ENCODE measurements around the gene PITPNC1. TPM values are rescaled to one million over a fixed set of nuclear protein-coding genes. Genes with fewer than 3 reads are reported as not detected.

Gene PITPNC1
- total RNA-seq, 1 experiment from 2014 or later, result 37.5 TPM

GRCh38 chr17:67557921-67558320, 180.8 kb downstream of the PITPNC1 start:
- Histone ChIP-seq H4K20me1 (ENCODE audit: control insufficient read depth, insufficient read depth, insufficient read length) (no peaks in the 10 kb centered on the region), H3K23me2 (ENCODE audit: insufficient read length, low read depth, low read length, poor library complexity, severe bottlenecking) (no peaks in the 10 kb centered on the region), H3K18ac (ENCODE audit: insufficient read length, low read depth, low read length) (no peak overlapping the region), H4K5ac (ENCODE audit: insufficient read length, low read depth, low read length) (no peak overlapping the region), H4K8ac (replicated peaks; ENCODE audit: insufficient read length, low read depth, low read length) (no peak overlapping the region), H2BK12ac (ENCODE audit: insufficient read length, low read depth, low read length) (no peak overlapping the region), H3K27me3 (ENCODE audit: insufficient read depth, low read length) (no peaks in the 10 kb centered on the region), H3K4ac (ENCODE audit: low read depth, low read length) (no peak overlapping the region), H3K9ac (ENCODE audit: extremely low read depth, insufficient read length, low read length) (no peak overlapping the region), H2BK120ac (ENCODE audit: low read depth, low read length, poor library complexity, severe bottlenecking) (no peak overlapping the region), H4K91ac (ENCODE audit: insufficient read length, low read depth, low read length) (no peak overlapping the region), H3K79me1 (ENCODE audit: insufficient read depth, low read depth, low read length, poor library complexity, severe bottlenecking) (no peaks in the 10 kb centered on the region), H3K79me2 (ENCODE audit: insufficient read depth, low read length) (no peaks in the 10 kb centered on the region), H3K4me2 (ENCODE audit: insufficient read depth, insufficient read length, low read length) (no peak overlapping the region), H3K14ac (ENCODE audit: insufficient read depth, low read length) (no peak overlapping the region), H3K4me1 (ENCODE audit: insufficient read depth, low read length) (no peaks in the 10 kb centered on the region), H2BK20ac (ENCODE audit: low read depth, low read length, poor library complexity, severe bottlenecking) (no peak overlapping the region), H3K27ac (ENCODE audit: insufficient read length, low read depth, low read length) (no peak overlapping the region), H2BK5ac (ENCODE audit: insufficient read length, low read length) (no peak overlapping the region), H3K56ac (ENCODE audit: insufficient read length, low read depth, low read length) (no peak overlapping the region), H3T11ph (ENCODE audit: low read length) (no peak overlapping the region), H3K23ac (ENCODE audit: insufficient read length, low read depth, low read length) (no peak overlapping the region), H2AK5ac (ENCODE audit: insufficient read length, low read length) (no peak overlapping the region), H2BK15ac (ENCODE audit: low read depth, low read length) (no peak overlapping the region), H2AFZ (ENCODE audit: low read length) (no peak overlapping the region), H3K9me3 (ENCODE audit: control insufficient read depth, low read depth, low read length) (no peaks in the 10 kb centered on the region)
- TF ChIP-seq, protein P1, sequence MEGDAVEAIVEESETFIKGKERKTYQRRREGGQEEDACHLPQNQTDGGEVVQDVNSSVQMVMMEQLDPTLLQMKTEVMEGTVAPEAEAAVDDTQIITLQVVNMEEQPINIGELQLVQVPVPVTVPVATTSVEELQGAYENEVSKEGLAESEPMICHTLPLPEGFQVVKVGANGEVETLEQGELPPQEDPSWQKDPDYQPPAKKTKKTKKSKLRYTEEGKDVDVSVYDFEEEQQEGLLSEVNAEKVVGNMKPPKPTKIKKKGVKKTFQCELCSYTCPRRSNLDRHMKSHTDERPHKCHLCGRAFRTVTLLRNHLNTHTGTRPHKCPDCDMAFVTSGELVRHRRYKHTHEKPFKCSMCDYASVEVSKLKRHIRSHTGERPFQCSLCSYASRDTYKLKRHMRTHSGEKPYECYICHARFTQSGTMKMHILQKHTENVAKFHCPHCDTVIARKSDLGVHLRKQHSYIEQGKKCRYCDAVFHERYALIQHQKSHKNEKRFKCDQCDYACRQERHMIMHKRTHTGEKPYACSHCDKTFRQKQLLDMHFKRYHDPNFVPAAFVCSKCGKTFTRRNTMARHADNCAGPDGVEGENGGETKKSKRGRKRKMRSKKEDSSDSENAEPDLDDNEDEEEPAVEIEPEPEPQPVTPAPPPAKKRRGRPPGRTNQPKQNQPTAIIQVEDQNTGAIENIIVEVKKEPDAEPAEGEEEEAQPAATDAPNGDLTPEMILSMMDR (conservative IDR thresholded peaks at IDR 0.05), result no peak
- H3K36me3 Mint-ChIP-seq (ENCODE audit: insufficient read depth in 1 of 3, low read depth in 3 of 3), result peaks cover 3 to 12% (median 9%) of the 10 kb centered on the region in 3 experiments; a peak in 6 of 7 replicates
- no CpG with 5 or more reads among the region's 5 CpGs for WGBS (ENCODE audit: extremely low coverage, insufficient read length, low lambda C conversion rate)
- H3K27me3 Mint-ChIP-seq (ENCODE audit: low read depth), result no peaks in the 10 kb centered on the region
- DNase-seq, result no peak
- no peak overlapping the region for H3K4me3 Mint-ChIP-seq
- peaks cover 0 to 3% of the 10 kb centered on the region in 2 experiments; a peak in 1 of 5 replicates for H3K9me3 Mint-ChIP-seq
- H3K27ac Mint-ChIP-seq, result peak overlapping the region in 2 of 3 experiments; percentile 0 to 28; a peak in 4 of 7 replicates
- peaks cover 2 to 4% of the 10 kb centered on the region in 2 experiments; a peak in 2 of 4 replicates for H3K4me1 Mint-ChIP-seq

All from H9 (cell line).